Activated CD4-positive, alpha-beta T cell treated with anti-CD3 and anti-CD28 coated beads for 4 hours (primary cell): ENCODE results near the gene SIGLEC10.
"Not testable (repeated sequence)": the region's sequence is repeated elsewhere in the genome, so short reads cannot be mapped to it uniquely, and the experiment has no call there.

ENCODE experiments used
- DNase-seq, 2 donors: peaks; one replicate each; pipeline ENCODE4 v3.0.0-alpha.2; 2020

The SIGLEC10 gene

GRCh38 chr19:51440052-51440451 lies 22.6 kb upstream of the SIGLEC10 start:
- no peak for DNase-seq

- peak in 1 of 2 donors; percentile 46 for DNase-seq
These were observed 21.6 kb upstream of the SIGLEC10 start for GRCh38 chr19:51439021-51439465.

DNA sequence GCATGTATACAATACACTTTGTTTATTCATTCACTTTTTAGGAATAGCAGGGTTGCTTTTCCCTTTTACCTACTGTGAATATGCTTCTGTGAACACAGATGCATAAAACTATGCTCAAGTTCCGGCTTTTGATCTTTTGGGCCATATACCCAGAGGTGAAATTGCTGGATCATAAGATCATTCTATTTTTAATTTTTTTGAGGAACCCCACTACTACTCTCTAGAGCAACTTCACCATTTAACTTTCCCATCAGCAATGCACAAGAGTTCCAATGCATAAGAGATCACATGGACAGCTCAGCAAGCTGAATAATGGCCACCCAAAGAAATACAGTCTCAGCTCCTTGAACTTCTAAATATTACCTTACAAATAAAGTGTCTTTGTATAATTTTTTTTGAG lies 17.0 kb upstream of the SIGLEC10 start:
- no peak for DNase-seq

DNA sequence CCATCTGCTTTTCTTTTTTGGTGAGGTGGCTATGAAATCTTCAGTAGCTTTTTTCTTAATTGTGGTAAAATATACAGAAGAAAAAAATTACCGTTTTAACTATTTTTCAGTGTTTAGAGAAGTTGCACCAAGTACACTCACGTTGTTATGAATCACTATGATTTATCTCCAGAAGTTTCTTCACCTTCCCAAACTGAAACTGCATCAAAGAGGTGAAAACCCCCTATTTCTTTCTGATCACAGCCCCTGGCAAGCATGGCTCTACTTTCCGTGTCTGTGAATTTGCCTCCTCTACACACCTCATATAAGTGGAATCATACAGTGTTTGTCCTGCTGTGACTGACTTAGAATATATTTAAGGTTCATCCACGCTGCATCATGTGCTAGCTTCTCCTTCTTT lies 15.6 kb upstream of the SIGLEC10 start:
- DNase-seq, result no peak

DNA sequence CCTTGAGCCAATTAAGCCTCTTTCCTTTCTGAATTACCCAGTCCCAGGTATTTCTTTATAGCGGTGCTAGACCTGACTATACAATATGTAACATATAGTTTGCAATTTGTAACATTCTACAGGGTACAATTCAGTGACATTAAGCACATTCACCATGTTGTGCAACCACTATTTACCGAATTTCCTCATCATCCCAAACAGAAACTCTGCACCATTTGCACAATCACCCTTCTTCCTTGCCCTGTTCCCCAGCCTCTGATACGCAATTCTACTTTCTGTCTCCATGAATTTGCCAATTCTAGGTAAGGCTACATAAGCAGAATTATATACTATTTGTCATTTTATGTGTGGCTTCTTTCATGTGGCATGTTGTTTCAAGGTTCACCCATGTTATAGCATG lies 13.7 kb upstream of the SIGLEC10 start:
- no peak for DNase-seq

GRCh38 chr19:51430221-51430620 lies 12.8 kb upstream of the SIGLEC10 start:
- DNase-seq, result no peak

DNA sequence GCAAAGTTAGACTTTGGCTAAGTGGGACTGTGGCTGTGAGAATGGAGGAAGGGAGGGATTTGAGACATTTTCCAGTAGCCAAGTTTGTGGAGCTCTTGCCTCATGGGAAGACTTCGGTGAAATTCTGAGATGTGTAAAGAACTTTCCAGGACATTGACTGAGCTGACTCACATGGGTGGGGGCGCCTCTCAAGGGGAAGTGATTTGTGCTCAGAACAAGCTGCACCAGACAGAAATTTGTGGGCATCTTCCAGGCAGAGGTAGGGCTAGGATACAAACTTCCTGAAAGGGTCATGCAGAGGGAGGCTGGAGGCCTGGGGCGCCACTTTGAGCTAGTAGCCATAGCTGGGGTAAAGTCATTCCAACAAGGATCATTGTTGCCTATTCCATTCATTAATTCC lies 9.8 kb upstream of the SIGLEC10 start:
- DNase-seq, result no peak

DNA sequence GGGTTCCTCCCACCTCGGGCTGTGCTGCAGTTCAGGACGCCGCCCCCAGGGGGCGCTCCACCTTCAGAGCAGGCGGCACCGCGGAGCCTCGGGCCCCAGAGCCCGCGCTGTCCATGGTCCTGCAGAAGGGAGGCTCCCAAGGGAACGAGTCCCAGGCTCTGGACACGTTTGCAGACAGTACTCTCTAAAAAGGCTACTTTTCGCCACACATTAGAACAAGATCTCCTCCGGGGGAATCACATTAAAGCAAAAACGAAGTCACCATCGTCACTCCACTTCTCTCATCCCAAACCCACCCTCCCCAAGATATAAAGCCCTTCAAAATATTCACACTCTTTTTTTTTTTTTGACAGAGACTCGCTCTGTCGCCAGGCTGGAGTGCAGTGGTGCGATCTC lies 4.6 kb upstream of the SIGLEC10 start:
- DNase-seq, result peak; percentile 79 to 85

DNA sequence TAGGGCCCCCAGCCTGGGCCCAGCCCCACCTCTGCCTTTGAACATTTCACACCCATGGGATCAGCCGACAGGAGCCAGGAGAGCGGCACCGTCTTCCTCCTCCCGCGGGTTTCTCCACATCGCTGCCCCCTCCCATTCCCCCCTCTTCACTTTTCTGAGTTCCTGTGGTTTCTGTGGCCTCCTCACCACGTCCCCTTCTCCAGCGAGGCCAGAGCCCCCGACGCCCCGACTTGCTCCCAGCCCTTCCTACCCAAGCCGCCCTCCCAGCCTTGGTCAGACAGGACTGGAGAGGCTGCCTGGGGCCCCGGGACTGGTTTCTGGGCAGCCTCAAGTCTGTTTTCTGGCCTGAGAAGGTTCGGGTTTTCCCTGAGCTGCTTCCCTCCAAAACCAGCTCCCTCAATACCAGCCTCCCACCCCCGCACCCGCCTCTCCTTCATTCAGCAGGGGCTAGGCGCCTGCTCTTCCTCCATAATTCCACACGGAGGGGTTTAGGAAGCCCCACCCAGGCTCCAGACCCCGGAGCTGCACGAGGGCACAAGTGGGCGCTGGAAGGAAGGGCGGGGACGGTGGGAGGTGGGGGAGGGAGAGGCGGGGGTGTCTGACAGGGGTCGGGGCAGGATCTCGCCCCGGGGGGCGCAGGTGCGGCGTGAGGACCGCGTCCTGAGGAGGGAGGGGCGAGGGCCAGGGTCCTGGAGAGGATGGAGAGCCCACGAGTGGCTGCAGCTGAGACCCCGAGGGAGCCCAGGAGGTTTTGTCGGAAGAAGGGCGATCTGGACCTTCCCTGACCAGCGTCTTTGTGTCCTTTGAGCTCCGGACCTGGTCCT lies 4.0 kb upstream of the SIGLEC10 start:
- DNase-seq, result no peak

GRCh38 chr19:51420511-51420910 lies 3.1 kb upstream of the SIGLEC10 start:
- DNase-seq, result not testable (repeated sequence)

DNA sequence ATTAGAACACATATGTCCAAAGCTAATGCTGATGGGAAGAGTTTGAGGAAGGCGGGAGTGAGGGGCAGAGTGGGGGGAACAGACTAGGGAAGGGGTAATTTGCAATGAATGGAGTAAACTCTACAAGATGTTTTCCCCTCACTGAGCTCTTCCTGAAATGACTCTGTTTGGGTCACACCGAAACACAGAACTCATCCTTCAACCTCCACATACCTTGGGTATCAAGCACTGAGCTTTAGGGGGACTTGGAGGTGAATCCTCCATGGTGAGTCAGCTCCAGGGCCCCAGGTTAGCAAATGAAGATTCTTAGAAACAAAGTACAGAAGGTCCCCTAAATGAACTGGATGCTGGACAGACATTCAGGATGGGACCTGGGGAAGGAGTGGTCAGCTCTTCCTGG lies 1.3 kb upstream of the SIGLEC10 start:
- DNase-seq, result no peak

- DNase-seq, result no peak
These were observed 342 bp upstream of the SIGLEC10 start for GRCh38 chr19:51417810-51418157.

- not testable (repeated sequence) for DNase-seq
These were observed 1.0 kb downstream of the SIGLEC10 start for GRCh38 chr19:51416422-51416821.

GRCh38 chr19:51415187-51415586 lies 2.3 kb downstream of the SIGLEC10 start:
- no peak for DNase-seq

- DNase-seq, result no peak
These were observed 6.3 kb downstream of the SIGLEC10 start for GRCh38 chr19:51410950-51411748.

DNA sequence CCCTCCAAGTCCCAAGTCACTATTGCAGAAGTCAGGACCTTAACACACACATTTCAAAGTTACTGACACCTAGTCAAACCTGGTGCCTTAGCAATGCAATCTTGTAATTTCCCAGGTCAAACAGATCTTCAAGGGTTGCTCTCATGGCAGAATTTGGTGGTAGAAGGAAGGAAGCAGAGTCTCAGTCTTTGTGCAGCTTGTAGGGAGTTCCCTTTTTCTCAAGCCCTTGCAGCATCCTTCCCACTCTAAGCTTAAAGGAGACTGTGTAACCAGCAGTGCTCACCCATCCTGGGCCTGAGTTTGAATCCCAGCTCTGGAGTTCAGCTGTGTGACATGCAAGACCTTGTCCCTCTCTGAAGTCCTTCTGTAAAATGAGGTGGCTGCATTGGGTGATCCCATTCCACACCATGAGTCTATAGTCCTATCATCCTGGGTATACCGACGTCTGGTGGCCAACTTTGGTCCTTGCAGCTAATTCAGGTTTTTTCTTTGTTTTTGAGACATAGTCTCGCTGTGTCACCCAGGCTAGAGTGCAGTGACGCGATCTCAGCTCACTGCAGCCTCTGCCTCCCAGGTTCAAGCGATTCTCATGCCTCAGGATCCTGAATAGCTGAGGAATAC lies 9.8 kb downstream of the SIGLEC10 start:
- peak; percentile 18 to 23 for DNase-seq

GRCh38 chr19:51402117-51402516 lies 15.3 kb downstream of the SIGLEC10 start:
- DNase-seq, result no peak

GRCh38 chr19:51399936-51400335 lies 17.5 kb downstream of the SIGLEC10 start:
- DNase-seq, result not testable (repeated sequence)

DNA sequence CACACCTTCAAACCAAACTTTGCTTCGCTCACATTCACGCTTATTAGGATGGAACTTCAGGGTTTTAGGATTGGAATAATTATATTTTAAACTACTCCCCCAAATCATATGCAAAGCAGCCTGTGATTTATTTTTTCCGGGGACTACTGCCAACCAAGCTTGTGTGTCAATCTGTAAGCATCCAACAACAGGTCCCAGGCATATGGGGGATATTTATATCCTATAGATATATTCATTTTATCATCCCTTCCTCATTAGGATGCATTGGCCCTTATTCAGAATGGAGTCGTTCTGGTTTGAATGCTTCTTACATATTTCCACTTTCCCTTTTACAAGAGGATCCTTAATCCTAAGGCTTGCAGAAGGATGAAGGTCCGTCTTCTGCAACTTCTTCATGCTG lies 18.2 kb downstream of the SIGLEC10 start:
- no peak for DNase-seq

DNA sequence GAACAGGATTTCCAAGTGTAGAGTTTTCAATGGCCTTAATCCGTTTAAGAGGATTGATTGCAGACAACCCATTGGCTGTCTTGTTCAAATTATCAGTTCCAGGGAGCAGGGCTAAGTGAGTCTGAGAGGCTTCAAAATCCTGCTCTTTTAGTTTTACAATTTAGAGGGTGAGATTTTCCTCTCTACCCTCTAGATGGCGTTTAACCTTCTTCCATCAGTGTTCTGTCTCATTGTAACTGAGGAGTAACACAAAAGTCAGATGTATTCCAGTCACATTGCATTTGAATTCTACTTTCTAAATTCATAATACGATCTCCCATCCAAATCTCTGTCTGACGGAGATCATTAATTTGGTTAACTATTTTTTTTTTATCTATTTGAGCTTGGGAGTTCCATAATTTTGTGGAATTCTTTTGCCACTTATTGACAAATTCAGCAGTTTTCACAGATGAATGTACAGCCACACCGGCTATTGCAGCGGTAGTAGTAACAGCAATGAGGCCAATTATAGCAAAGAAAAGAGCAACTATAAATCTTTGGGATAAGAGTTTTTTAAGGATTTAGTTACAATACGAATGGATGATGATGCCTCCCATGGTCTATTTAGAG lies 19.2 kb downstream of the SIGLEC10 start:
- no peak for DNase-seq

DNA sequence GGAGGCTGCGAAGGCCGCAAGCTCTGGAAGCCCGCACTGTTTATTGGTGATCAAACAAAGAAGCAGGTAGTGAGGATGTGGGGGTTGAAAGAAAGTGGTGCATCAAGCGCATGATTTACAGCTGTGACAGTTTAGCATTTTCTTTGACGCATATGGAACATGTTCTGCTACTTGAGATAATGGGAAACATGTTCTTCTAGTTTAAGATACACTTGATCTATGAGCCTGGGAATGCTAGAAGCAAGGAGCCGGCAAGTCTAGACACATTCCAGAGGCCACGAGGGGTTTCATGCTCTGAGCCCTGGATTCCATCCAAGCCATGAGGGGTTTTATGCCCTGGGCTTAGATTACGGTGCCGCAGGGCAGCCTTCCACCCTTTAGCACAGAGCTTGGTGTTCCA lies 20.0 kb downstream of the SIGLEC10 start:
- DNase-seq, result not testable (repeated sequence)

DNA sequence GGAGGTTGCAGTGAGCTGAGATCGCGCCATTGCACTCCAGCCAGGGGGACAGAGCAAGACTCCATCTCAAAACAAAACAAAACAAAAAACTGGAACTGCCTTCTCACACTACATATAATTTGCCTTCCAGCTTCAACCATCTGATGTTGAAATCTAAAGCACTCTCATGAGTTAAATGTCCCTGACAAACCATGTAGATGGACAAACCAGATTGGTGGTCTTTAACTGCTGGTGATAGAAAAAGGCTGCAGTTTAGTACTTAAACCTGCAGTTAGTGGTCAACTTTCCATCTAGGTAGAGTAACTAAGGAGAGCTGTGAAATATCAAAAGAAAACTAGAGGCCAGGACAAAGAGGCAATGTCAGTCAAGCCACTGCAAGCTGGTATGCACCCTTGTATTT lies 21.3 kb downstream of the SIGLEC10 start:
- no peak for DNase-seq
